HG02798 (cell line): Measurements from ENCODE around the gene CHN1.
A peak's percentile ranks its signal among the peaks of the same experiment; 100 is the strongest.

Experiments
- ATAC-seq: cut with Tn5 transposase; IDR thresholded peaks from one replicate; pipeline ENCODE4 v1.9.1; 2021; ENCODE audit warnings: mild to moderate bottlenecking; ENCODE audit not compliant: unreplicated experiment, poor library complexity

The CHN1 gene

GRCh38 chr2:174776223-174776622, 229.0 kb downstream of the CHN1 start:
- no peak for ATAC-seq

GRCh38 chr2:174775571-174775980, 229.6 kb downstream of the CHN1 start:
- ATAC-seq, result no peak

GRCh38 chr2:174774886-174775285, 230.3 kb downstream of the CHN1 start:
- ATAC-seq, result no peak

- no peak for ATAC-seq
Observed at GRCh38 chr2:174773215-174773614, 232.0 kb downstream of the CHN1 start.

GRCh38 chr2:174772472-174772801, 232.7 kb downstream of the CHN1 start:
- ATAC-seq, result no peak

GRCh38 chr2:174771631-174772471, 233.3 kb downstream of the CHN1 start:
- ATAC-seq, result peak; percentile 80

GRCh38 chr2:174771136-174771535, 234.0 kb downstream of the CHN1 start:
- no peak for ATAC-seq

- no peak for ATAC-seq
Observed at GRCh38 chr2:174768557-174768956, 236.6 kb downstream of the CHN1 start.

GRCh38 chr2:174766271-174766670, 238.9 kb downstream of the CHN1 start:
- no peak for ATAC-seq

GRCh38 chr2:174765576-174765975, 239.6 kb downstream of the CHN1 start:
- ATAC-seq, result no peak

GRCh38 chr2:174764280-174765255, 240.6 kb downstream of the CHN1 start, which contains the start of gene CHRNA1:
CHRNA1 (minus strand) TSS chr2:174764472; CDS start chr2:174764394, 78 bp downstream.
- peak; percentile 59 for ATAC-seq

GRCh38 chr2:174763780-174764179, 241.4 kb downstream of the CHN1 start:
- no peak for ATAC-seq

GRCh38 chr2:174762464-174762863, 242.7 kb downstream of the CHN1 start:
- ATAC-seq, result no peak

- ATAC-seq, result no peak
Observed at GRCh38 chr2:174761837-174762236, 243.3 kb downstream of the CHN1 start.

GRCh38 chr2:174760845-174761473, 244.2 kb downstream of the CHN1 start:
- ATAC-seq, result no peak

GRCh38 chr2:174759381-174760065, 245.7 kb downstream of the CHN1 start:
- ATAC-seq, result no peak

- no peak for ATAC-seq
Observed at GRCh38 chr2:174756743-174757142, 248.4 kb downstream of the CHN1 start.

GRCh38 chr2:174753038-174753633, 252.0 kb downstream of the CHN1 start:
- ATAC-seq, result peak; percentile 44

- ATAC-seq, result peak; percentile 85
Observed at GRCh38 chr2:174752403-174753037, 252.7 kb downstream of the CHN1 start.
